RPMI7951 (cell line): Measurements from ENCODE around the gene UBL3. TPM values are rescaled to one million over a fixed set of nuclear protein-coding genes. Genes with fewer than 3 reads are reported as not detected.
A peak's percentile ranks its signal among the peaks of the same experiment; 100 is the strongest.

Source experiments
- DNase-seq: peaks from one replicate; pipeline ENCODE4 v3.0.0-alpha.2; 2012; ENCODE audit warnings: low read depth
- total RNA-seq: library from RNA; depleted of rRNA; stranded (reverse); fragments of >200 nt; shearing (Covaris generic); gene quantifications from 2 replicates; pipeline ENCODE4 v1.2.3, GENCODE V29; 2014

The UBL3 gene
- total RNA-seq, 1 experiment from 2014 or later, result 24.5 TPM

GRCh38 chr13:29857085-29857484, 6.7 kb upstream of the UBL3 start:
- no peak for DNase-seq

DNA sequence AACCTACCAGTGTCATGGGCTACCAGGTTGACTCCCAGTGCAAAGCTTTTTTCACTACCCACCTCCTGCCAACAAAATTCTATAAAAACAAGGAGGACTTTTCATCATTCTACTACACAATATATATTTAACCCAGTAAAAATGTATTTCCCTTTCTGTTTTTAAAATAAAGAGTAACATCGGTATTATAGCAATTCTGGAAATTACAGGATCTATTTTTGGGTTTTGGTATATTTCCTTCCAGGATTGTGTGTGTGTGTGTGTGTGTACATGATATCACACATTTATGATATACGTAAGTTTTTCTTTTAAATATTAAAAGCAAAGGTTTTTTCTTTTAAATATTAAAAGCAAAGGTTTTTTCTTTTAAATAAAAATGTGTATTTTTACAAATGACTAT, 6.0 kb upstream of the UBL3 start:
- DNase-seq, result no peak

GRCh38 chr13:29855784-29856183, 5.4 kb upstream of the UBL3 start:
- no peak for DNase-seq

GRCh38 chr13:29855009-29855408, 4.6 kb upstream of the UBL3 start:
- DNase-seq, result no peak

GRCh38 chr13:29853131-29853530, 2.7 kb upstream of the UBL3 start:
- DNase-seq, result no peak

DNA sequence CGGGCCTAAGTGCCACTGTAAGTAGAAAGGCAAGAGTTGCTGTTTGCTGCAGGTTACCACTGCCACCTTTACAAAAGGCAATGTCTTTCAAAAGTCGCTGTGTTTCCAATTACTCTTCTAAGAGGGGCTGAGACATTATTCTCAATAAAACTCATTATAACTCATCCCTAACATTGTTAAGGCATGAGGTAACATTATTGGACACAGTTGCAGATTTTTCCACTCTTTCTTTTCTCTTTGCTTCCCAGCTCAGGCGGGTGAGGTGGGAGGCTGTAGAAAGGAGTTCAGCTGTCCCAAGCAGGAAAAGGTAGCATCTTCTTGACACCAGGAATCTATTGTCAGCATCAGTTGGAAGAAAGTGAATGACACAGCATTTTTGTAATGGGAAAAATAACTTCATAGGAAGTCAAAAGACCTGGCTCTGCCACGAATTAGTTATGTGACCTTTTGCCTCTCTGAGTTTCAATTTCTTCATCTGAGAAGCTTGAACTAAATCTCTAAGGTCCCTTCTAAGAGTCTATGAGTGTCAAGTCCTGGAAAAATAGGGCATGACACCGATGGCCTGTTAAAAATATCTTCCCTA, 2.1 kb upstream of the UBL3 start:
- DNase-seq, result no peak

GRCh38 chr13:29849731-29850212, 645 bp downstream of the UBL3 start:
- DNase-seq, result peak; percentile 64

DNA sequence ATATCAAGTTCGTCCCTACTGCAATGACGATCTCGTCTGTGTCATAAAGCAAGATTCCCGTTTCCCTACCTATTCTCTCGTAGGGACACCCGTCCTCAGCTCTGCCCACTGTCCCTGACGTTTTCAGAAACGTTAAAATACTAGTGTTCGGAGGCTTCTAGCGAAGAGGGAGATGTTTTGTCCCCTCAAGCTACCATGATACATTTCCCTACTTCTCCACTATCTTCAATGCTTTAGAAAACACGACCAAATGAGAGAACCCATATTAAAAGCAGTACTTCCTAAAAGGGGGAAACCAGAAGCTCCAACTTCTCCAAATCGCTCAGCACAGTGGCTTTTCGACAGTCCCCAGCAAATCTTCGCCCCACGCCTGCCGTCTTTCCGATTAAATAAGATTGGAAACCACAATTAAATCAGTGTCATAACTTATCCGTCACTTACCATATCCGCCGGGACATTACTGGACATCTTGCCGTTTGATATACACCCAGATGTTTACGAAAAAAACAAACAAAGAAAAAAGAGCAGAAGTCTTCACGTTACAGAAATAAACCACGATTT, 1.3 kb downstream of the UBL3 start:
- peak; percentile 31 for DNase-seq

DNA sequence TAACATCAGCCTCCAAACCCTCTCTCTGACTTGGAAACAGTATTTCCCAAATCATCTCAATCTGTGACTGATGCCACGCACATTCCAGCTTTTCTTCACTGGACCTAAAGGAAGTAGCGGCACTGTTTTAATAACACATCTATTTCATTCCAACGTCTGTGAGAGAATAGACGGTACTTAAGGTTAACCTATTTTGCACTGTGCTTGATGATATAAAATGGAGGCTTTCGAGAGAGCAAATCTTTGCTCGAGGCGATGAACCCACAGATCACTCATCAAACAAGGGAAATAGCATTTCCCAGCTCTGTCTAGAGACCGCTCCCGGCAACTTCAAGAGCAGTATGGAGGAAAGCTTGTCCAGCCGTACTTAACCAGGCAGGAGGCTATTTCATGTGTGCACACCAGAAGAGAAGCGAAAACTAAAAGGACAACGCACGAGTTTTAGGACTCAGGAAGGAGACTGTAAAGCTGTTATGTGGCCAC, 2.9 kb downstream of the UBL3 start:
- peak; percentile 78 for DNase-seq

DNA sequence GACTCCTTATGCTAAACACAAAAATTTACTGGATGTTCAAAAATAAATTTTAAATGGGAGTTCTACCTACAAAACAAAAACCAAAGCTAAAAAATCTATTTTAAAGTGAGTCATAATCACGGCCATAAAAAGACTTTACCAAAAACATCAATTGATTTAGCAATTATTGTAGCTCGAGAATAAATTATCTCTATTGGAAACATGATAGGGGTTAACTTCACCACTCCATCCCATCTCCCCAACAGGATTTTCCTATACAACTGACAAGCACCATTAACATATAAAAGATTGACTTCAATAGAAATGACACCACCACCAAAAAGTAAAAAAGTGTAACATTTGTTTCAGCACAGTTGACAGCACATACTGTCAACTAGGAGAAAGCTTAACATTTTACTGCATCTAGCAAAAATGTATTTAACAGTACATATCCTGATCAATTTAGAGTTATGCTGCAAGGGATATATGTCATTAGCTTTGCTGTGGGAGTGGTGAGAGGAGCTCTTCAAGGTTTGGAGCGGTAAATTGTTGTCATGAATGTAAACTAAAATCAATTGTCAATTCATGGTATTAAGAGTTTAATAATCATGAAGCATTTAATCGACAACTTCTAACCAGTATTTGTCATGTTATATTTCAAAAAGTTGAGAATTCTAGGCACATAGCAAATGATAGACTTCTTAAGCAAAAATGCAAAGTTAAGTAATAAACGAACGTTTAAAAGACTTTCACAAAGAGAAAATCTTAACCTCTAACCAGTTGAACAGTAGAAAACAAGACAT, 3.8 kb downstream of the UBL3 start:
- no peak for DNase-seq

GRCh38 chr13:29845440-29846056, 4.9 kb downstream of the UBL3 start:
- DNase-seq, result no peak

- no peak for DNase-seq
Observed at GRCh38 chr13:29844441-29844840, 6.0 kb downstream of the UBL3 start.

GRCh38 chr13:29840585-29840984, 9.8 kb downstream of the UBL3 start:
- no peak for DNase-seq

- no peak for DNase-seq
Observed at GRCh38 chr13:29835280-29836061, 14.9 kb downstream of the UBL3 start.

- no peak for DNase-seq
Observed at GRCh38 chr13:29832761-29833298, 17.6 kb downstream of the UBL3 start.

DNA sequence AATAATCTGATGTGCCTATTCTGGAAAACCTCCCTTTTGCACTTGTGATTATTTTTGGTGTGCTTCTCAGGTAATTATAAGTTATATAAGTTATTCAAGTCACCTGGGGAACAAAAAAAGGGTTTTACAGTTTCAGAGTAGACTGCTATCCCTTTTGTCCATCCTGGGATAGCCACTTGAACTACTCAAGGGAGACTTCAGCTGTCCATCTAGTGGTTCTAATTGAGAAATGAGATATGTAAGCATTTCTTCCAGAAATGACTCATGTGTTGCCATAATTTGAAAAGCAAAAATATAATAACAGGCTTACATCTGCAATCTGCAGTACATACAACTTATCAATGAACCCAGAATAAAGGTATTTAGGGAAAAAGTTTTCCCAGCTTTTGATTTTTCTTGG, 20.4 kb downstream of the UBL3 start:
- DNase-seq, result no peak

DNA sequence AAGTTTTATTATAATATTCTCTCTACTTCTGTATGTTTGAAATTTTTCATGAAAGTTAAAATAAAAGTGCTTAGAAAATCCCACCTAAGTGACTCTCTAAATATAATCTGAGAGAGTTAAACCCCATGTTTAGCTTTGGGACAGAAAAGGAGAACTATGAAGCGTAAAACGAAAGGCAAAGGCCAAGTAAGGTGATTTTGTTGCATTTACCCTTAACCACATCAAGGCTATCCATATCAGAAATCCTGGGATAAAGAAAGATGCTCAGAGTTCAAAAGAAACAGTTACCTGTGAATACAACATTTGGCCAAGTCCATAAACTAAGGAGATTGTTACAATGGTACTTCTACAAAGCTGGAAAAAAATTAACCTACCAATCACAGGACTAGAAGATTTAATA, 31.3 kb downstream of the UBL3 start:
- no peak for DNase-seq

DNA sequence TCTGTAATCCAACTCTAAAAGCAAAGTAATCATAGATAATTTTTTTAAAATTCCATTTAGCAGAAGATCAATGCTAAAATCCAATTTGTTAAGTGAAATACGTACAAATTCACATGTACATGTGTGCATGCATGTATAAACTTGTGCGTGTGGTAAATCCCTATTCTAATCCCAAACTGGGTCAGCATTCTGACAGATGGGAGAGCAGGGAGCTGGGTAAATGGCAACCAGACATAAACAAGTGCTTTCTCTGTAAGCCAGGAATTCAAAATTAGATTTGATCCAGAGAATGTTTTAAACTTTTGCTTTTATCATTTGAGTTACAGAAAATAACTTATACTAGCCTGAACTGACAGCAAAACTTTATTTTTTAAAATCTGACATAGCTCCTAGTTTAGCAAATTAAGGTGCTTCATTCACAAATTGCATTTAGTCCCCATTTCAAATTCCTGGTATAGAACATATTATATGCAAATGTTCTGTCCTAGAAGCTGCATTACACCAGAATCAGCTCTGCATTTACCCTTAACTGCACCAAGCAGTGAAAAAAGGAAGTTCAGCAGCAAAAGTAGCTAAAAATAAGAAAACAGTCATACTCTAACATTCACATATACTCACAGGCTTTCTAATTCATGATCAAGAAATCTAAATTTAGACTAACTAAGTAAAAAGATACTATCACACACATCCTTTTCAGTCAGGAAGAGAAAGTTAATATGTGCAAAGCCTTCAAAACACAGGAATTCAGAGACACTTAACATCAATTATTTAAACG, 32.6 kb downstream of the UBL3 start:
- DNase-seq, result peak; percentile 16

DNA sequence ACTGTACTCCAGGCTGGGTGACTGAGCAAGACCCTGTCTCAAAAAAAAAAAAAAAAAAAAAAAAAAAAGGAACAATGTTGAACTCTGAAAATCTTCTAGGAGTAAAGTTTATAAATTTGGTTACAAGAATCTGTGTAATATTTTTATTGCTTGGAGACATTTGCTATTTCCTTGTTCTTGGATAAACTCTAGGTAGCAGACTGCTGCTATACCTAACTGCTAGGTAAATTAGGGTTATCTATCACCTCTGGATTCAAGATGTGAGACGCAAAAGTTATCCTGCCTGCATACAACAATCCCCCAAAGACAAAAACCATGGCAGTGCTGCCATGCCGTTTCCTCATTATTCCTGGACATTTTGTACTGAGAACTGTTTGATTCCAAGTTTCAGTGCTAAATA, 33.7 kb downstream of the UBL3 start:
- no peak for DNase-seq

- no peak for DNase-seq
Observed at GRCh38 chr13:29815336-29815735, 35.1 kb downstream of the UBL3 start.

DNA sequence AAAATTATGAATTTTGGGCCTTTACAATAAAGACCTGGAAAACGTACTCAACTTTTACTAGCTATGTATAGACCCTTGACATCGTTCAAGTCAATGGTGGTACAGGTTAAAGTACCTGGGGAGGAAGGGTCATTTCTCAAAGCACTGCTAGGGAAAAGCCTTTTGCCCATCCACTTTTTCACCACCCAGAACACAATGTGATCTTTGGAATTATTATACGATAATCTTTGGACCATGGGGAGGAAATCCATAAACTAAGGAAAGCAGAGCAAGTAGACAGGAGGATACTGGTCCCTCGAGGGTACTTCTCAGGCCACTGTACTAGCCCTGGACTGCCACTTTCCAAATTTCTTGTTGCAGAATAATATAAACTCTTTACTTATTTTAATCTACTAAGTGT, 39.5 kb downstream of the UBL3 start:
- DNase-seq, result no peak
